NT2/D1 (cell line): ENCODE measurements around the gene KRTAP10-3.

Experiments
- DNase-seq: peaks from one replicate; pipeline ENCODE4 v3.0.0-alpha.2; 2011; ENCODE audit warnings: low read depth, low spot score
- H3K27me3 ChIP-seq: 2 replicates; pipeline ENCODE4 v1.6.0; 2011; ENCODE audit warnings: mild to moderate bottlenecking; ENCODE audit not compliant: insufficient read length, insufficient read depth
- H3K36me3 ChIP-seq: 2 replicates; pipeline ENCODE4 v1.6.1; 2011; ENCODE audit warnings: mild to moderate bottlenecking, low read length, mixed read lengths; ENCODE audit not compliant: insufficient read depth, insufficient read length
- H3K4me1 ChIP-seq: 2 replicates; pipeline ENCODE4 v1.5.1; 2011; ENCODE audit not compliant: insufficient read depth, insufficient read length
- H3K4me3 ChIP-seq: 2 replicates; pipeline ENCODE4 v1.5.1; 2011; ENCODE audit warnings: low read depth; ENCODE audit not compliant: insufficient read length
- H3K9ac ChIP-seq: 2 replicates; pipeline ENCODE4 v1.6.0; 2011; ENCODE audit warnings: low read depth; ENCODE audit not compliant: insufficient read length
- H3K9me3 ChIP-seq: 2 replicates; pipeline ENCODE4 v1.5.1; 2011; ENCODE audit warnings: mild to moderate bottlenecking, low read length; ENCODE audit not compliant: insufficient read depth
- SUZ12 ChIP-seq: IDR thresholded peaks from 2 replicates; pipeline ENCODE4 v1.6.1; 2011; ENCODE audit not compliant: insufficient read length, insufficient read depth; ENCODE audit errors: extremely low read depth
- YY1 ChIP-seq: IDR thresholded peaks from 2 replicates; pipeline ENCODE4 v1.6.1; 2011; ENCODE audit not compliant: insufficient read length, insufficient read depth
- ZNF274 ChIP-seq: IDR thresholded peaks from 2 replicates; pipeline ENCODE4 v1.6.1; 2011; ENCODE audit warnings: mild to moderate bottlenecking, low read depth, low read length

Gene KRTAP10-3

GRCh38 chr21:44548381-44548780 lies 10.2 kb downstream of the KRTAP10-3 start:
- TF ChIP-seq ZNF274 (no peak), YY1 (no peak), SUZ12 (no peak)
- Histone ChIP-seq H3K36me3 (no peaks in the 10 kb centered on the region), H3K4me3 (no peak overlapping the region), H3K9ac (no peak overlapping the region), H3K9me3 (peaks cover 21% of the 10 kb centered on the region), H3K27me3 (no peaks in the 10 kb centered on the region), H3K4me1 (peaks cover 27% of the 10 kb centered on the region)
- DNase-seq: no peak

- Histone ChIP-seq H3K27me3 (no peaks in the 10 kb centered on the region), H3K9me3 (peaks cover 27% of the 10 kb centered on the region), H3K4me1 (peaks cover 24% of the 10 kb centered on the region), H3K9ac (no peak overlapping the region), H3K4me3 (no peak overlapping the region), H3K36me3 (no peaks in the 10 kb centered on the region)
- TF ChIP-seq ZNF274 (no peak), SUZ12 (no peak), YY1 (no peak)
- DNase-seq: no peak
These were observed 10.8 kb downstream of the KRTAP10-3 start for GRCh38 chr21:44547656-44548331.

GRCh38 chr21:44544566-44544965 lies 14.0 kb downstream of the KRTAP10-3 start:
- no peak for TF ChIP-seq ZNF274
- TF ChIP-seq SUZ12: no peak
- no peak for TF ChIP-seq YY1
- no peak for DNase-seq
- H3K36me3 ChIP-seq: no peaks in the 10 kb centered on the region
- H3K9me3 ChIP-seq: peaks cover 38% of the 10 kb centered on the region
- no peak overlapping the region for H3K9ac ChIP-seq
- peaks cover 12% of the 10 kb centered on the region for H3K4me1 ChIP-seq
- H3K27me3 ChIP-seq: no peaks in the 10 kb centered on the region
- no peak overlapping the region for H3K4me3 ChIP-seq

DNA sequence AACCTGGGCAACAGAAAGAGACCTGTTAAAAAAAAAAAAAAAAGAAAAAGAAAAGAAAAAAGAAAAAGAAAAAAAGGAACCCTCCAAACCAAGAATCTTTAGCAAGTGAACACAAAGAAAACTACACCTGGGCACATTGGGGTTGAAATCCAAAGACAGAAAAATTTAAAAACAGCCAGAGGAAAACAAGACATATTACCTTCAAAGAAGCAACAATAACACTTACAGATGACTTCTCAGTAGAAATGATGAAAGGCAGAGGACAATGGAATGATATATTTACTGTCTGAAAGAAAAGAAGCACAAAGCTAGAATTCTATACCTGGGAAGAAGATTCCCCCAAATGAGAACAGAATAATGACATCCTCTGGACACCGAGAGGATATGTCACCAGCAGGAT lies 15.9 kb downstream of the KRTAP10-3 start:
- Histone ChIP-seq H3K36me3 (no peaks in the 10 kb centered on the region), H3K4me1 (peaks cover 7% of the 10 kb centered on the region), H3K9me3 (peaks cover 38% of the 10 kb centered on the region), H3K4me3 (no peak overlapping the region), H3K9ac (no peak overlapping the region), H3K27me3 (no peaks in the 10 kb centered on the region)
- no peak for DNase-seq
- TF ChIP-seq SUZ12 (no peak), ZNF274 (no peak), YY1 (no peak)

DNA sequence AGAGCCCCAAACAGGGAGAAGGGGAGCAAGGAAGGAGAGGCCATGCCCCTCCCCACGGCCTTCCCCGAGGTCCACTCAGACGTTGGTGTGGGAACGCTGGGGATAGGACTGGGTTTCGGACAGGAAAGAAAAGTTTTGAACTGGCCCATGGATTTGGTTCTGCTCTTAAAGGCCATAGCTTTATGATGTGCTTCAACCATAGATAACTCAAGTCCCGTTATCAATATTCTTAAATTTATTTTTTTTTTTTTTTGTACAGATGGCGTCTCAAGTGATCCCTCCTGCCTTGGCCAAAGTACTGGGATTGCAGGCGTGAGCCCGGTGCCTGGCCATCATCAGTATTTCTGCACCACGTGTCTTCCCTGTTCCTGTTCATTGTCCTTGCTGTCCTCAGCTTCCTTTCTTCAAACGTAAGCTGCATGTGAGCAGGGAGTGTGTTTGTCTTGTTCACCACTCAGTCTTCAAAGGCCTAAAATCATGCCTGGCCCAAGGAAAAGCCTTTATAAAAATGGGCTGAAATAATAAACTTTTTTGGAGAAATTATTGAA lies 17.8 kb downstream of the KRTAP10-3 start:
- no peak for DNase-seq
- Histone ChIP-seq H3K27me3 (no peaks in the 10 kb centered on the region), H3K4me1 (peaks cover 7% of the 10 kb centered on the region), H3K9me3 (peaks cover 27% of the 10 kb centered on the region), H3K9ac (no peak overlapping the region), H3K4me3 (no peak overlapping the region), H3K36me3 (no peaks in the 10 kb centered on the region)
- TF ChIP-seq ZNF274 (no peak), SUZ12 (no peak), YY1 (no peak)

GRCh38 chr21:44539991-44540666 lies 18.5 kb downstream of the KRTAP10-3 start, which contains the start of gene KRTAP10-1:
TSS of gene KRTAP10-1 (minus strand) at chr21:44540195. CDS start at chr21:44540150, 45 bp downstream.
- DNase-seq: no peak
- no peaks in the 10 kb centered on the region for H3K27me3 ChIP-seq
- no peak within 1 kb of the TSS for H3K4me3 ChIP-seq
- TF ChIP-seq YY1 (no peak), SUZ12 (no peak), ZNF274 (no peak)
- H3K9me3 ChIP-seq: peaks cover 22% of the 10 kb centered on the region
- H3K36me3 ChIP-seq: no peaks in the 10 kb centered on the region
- H3K4me1 ChIP-seq: peaks cover 7% of the 10 kb centered on the region
- H3K9ac ChIP-seq: no peak within 1 kb of the TSS

- no peaks in the 10 kb centered on the region for H3K27me3 ChIP-seq
- H3K4me1 ChIP-seq: peaks cover 7% of the 10 kb centered on the region
- no peaks in the 10 kb centered on the region for H3K36me3 ChIP-seq
- DNase-seq: no peak
- no peak overlapping the region for H3K4me3 ChIP-seq
- H3K9me3 ChIP-seq: peaks cover 22% of the 10 kb centered on the region
- no peak overlapping the region for H3K9ac ChIP-seq
- TF ChIP-seq ZNF274 (no peak), SUZ12 (no peak), YY1 (no peak)
These were observed 19.5 kb downstream of the KRTAP10-3 start for GRCh38 chr21:44539046-44539445.
